SK-N-SH (cell line): Measurements from ENCODE around the gene PUS1.

ENCODE experiments used
- CTCF ChIP-seq: fragments of 200-600 bp; sonication (generic); IDR thresholded peaks from 2 replicates; pipeline ENCODE4 v1.6.1; 2017; ENCODE audit warnings: antibody characterized with exemption, mild to moderate bottlenecking, moderate library complexity
- FOXM1 ChIP-seq: IDR thresholded peaks from 2 replicates; pipeline ENCODE4 v1.4.0; 2012; ENCODE audit warnings: low read depth, mild to moderate bottlenecking
- NRF1 ChIP-seq: IDR thresholded peaks from 2 replicates; pipeline ENCODE4 v1.6.1; 2012; ENCODE audit warnings: low read depth, mild to moderate bottlenecking, low read length
- RXRA ChIP-seq: IDR thresholded peaks from 2 replicates; pipeline ENCODE4 v1.4.0; 2012; ENCODE audit warnings: low read depth, mild to moderate bottlenecking, borderline replicate concordance
- TAF1 ChIP-seq: IDR thresholded peaks from 2 replicates; pipeline ENCODE4 v1.6.1; 2012; ENCODE audit warnings: low read depth, mild to moderate bottlenecking, low read length, moderate library complexity, borderline replicate concordance
- TEAD4 ChIP-seq: IDR thresholded peaks from 2 replicates; pipeline ENCODE4 v1.4.0; 2012; ENCODE audit warnings: mild to moderate bottlenecking, borderline replicate concordance; ENCODE audit not compliant: insufficient read depth

DNA sequence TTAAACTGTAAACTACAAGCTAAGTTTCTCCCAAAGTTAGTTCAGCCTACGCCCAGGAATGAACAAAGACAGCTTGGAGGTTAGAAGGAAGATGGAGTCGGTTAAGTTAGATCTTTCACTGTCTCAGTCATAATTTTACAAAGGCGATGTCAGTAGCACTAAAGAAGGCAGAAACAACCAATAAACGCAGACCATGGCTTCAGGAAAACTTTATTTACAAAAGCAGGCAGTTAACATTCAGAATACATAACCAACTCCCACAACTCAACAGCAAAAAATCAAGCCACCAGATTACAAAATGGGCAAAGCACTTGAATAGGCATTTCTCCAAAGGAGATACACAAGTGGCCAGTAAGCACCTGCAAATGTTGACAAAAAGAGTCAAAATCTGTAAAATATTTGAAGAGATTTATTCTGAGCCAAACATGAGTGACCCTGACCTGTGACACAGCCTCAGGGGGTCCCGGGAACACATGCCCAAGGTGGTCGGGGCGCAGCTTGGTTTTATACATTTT is 43.5 kb upstream of the PUS1 start:
- TF ChIP-seq CTCF (no peak), NRF1 (no peak), TAF1 (no peak), FOXM1 (no peak), RXRA (no peak), TEAD4 (no peak)
